Endothelial cell of umbilical vein (primary cell): ENCODE measurements around the gene PAGR1. TPM values are rescaled to one million over a fixed set of nuclear protein-coding genes. Genes with fewer than 3 reads are reported as not detected.

Source experiments
- BruUV-seq: library from RNA; stranded (reverse); fragments of 400-500 nt; replicated peaks from 2 replicates; lab custom pipeline; 2021; lab: Mats Ljungman, UMichigan
- CTCF ChIA-PET: fragments of 300-600, 350-600 bp; sonication (Branson Sonifier 250); formaldehyde crosslinking; loops from one replicate; lab custom pipeline; 2021; ENCODE audit warnings: antibody characterized with exemption, inconsistent platforms; lab: Charles Lee
- POLR2A ChIA-PET: fragments of 300-600, 350-600 bp; sonication (Branson Sonifier 250); formaldehyde crosslinking; loops from one replicate; lab custom pipeline; 2021; ENCODE audit warnings: antibody characterized with exemption, inconsistent platforms; lab: Charles Lee
- DNase-seq: peaks from one replicate; pipeline ENCODE4 v3.0.0-alpha.2; 2011; ENCODE audit warnings: low read depth, low spot score
- FAIRE-seq: peaks from 2 replicates; lab custom pipeline; 2011; peaks lifted over from hg19 to GRCh38; lab: Jason Lieb, UNC
- H2AFZ ChIP-seq: 2 replicates; pipeline ENCODE4 v1.6.0; 2012; ENCODE audit warnings: low read depth, low read length, control low read depth, inconsistent platforms
- H3K27ac ChIP-seq: 2 replicates; pipeline ENCODE4 v1.5.1; 2011; ENCODE audit warnings: low read depth, mild to moderate bottlenecking, control low read depth, low read length, moderate library complexity; ENCODE audit not compliant: insufficient read depth
- H3K27me3 ChIP-seq, 2 experiments: 2 replicates each; pipeline versions ENCODE4 v1.6.0 to v1.6.1; 2011; ENCODE audit warnings: low read length in 2 of 2, mixed read lengths in 1 of 2; ENCODE audit not compliant: control insufficient read depth in 2 of 2, insufficient read depth in 2 of 2
- H3K36me3 ChIP-seq, 2 experiments: 2 replicates in 1 of 2; 3 replicates in 1 of 2; pipeline ENCODE4 v1.5.1; 2011; ENCODE audit warnings: low read length in 2 of 2, mild to moderate bottlenecking in 1 of 2, moderate library complexity in 1 of 2; ENCODE audit not compliant: control insufficient read depth in 2 of 2, insufficient read depth in 2 of 2; ENCODE audit errors: extremely low read depth in 1 of 2
- H3K4me1 ChIP-seq: 3 replicates; pipeline ENCODE4 v1.5.1; 2011; ENCODE audit warnings: mild to moderate bottlenecking, low read length; ENCODE audit not compliant: control insufficient read depth, insufficient read depth; ENCODE audit errors: extremely low read depth
- H3K4me2 ChIP-seq: 2 replicates; pipeline ENCODE4 v1.6.1; 2011; ENCODE audit warnings: low read length, control low read depth, mixed read lengths; ENCODE audit not compliant: insufficient read depth
- H3K4me3 ChIP-seq, 3 experiments: fragments of 200-600 bp in 1 of 3; sonication (generic), shearing (Covaris generic) in 1 of 3; replicated peaks in 1 of 3; 2 replicates each; pipeline ENCODE4 v1.5.1; 2011 to 2016; ENCODE audit warnings: control low read depth in 3 of 3, low read length in 3 of 3, mild to moderate bottlenecking in 2 of 3, inconsistent platforms in 1 of 3, low read depth in 1 of 3, moderate library complexity in 1 of 3; ENCODE audit not compliant: insufficient read depth in 1 of 3
- H3K79me2 ChIP-seq: 2 replicates; pipeline ENCODE4 v1.6.0; 2012; ENCODE audit warnings: low read length, inconsistent platforms; ENCODE audit not compliant: control insufficient read depth, insufficient read depth
- H3K9ac ChIP-seq: replicated peaks from 2 replicates; pipeline ENCODE3; 2011; ENCODE audit warnings: low read length, control low read depth; ENCODE audit not compliant: insufficient read depth; ENCODE audit errors: extremely low read depth
- H3K9me1 ChIP-seq: replicated peaks from 3 replicates; pipeline ENCODE4 v1.6.0; 2011; ENCODE audit warnings: mild to moderate bottlenecking, low read length; ENCODE audit not compliant: control insufficient read depth, insufficient read depth; ENCODE audit errors: extremely low read depth
- H3K9me3 ChIP-seq: replicated peaks from 2 replicates; pipeline ENCODE4 v1.5.1; 2012; ENCODE audit warnings: low read length, inconsistent platforms; ENCODE audit not compliant: control insufficient read depth, insufficient read depth
- H4K20me1 ChIP-seq: replicated peaks from 2 replicates; pipeline ENCODE3; 2011; ENCODE audit warnings: mild to moderate bottlenecking, low read length; ENCODE audit not compliant: control insufficient read depth, insufficient read depth; ENCODE audit errors: extremely low read depth
- EZH2 ChIP-seq: IDR thresholded peaks from 2 replicates; pipeline ENCODE4 v1.6.1; 2012; ENCODE audit warnings: borderline replicate concordance, low read depth, mild to moderate bottlenecking, moderate library complexity, low read length, inconsistent platforms; ENCODE audit not compliant: severe bottlenecking
- FOS ChIP-seq: IDR thresholded peaks from 2 replicates; pipeline ENCODE4 v1.6.1; 2011; ENCODE audit warnings: mild to moderate bottlenecking, low read length, moderate library complexity, borderline replicate concordance; ENCODE audit not compliant: insufficient read depth
- GATA2 ChIP-seq: IDR thresholded peaks from 2 replicates; pipeline ENCODE4 v1.7.0; 2011; ENCODE audit warnings: low read depth, mild to moderate bottlenecking, moderate library complexity, mixed read lengths, low read length; ENCODE audit not compliant: insufficient read length, insufficient read depth
- JUN ChIP-seq: IDR thresholded peaks from 2 replicates; pipeline ENCODE4 v1.6.1; 2011; ENCODE audit warnings: borderline replicate concordance, low read depth; ENCODE audit not compliant: insufficient read length, insufficient read depth
- MAX ChIP-seq: IDR thresholded peaks from 2 replicates; pipeline ENCODE4 v1.6.1; 2011; ENCODE audit not compliant: insufficient read depth, insufficient read length
- MYC ChIP-seq: IDR thresholded peaks from one replicate; pipeline ENCODE4 v1.6.1; 2011; ENCODE audit warnings: mild to moderate bottlenecking, low read depth, low read length
- POLR2A ChIP-seq: IDR thresholded peaks from 2 replicates; pipeline ENCODE4 v1.6.1; 2012; ENCODE audit warnings: low read depth, mild to moderate bottlenecking, control low read depth, low read length
- POLR2AphosphoS5 ChIP-seq: IDR thresholded peaks from 2 replicates; pipeline ENCODE4 v1.6.1; 2012; ENCODE audit warnings: low read depth, mild to moderate bottlenecking, control low read depth, low read length, moderate library complexity; ENCODE audit not compliant: insufficient read depth
- dilution Hi-C: fragments of 300-500 bp; cut with MboI; formaldehyde crosslinking; loops from one replicate; pipeline ENCODE4 v1.15.0; 2019; ENCODE audit warnings: low sequenced_read_pairs; ENCODE audit not compliant: extremely low pct_ligation_motif_present
- intact Hi-C: fragments of 100-400 bp; cut with micrococcal nuclease; formaldehyde crosslinking; loops from one replicate; pipeline ENCODE4 v1.10.0; 2022
- polyA plus RNA-seq, 4 experiments: library from polyadenylated mRNA; depleted of rRNA in 3 of 4; stranded (reverse) in 3 of 4; unstranded in 1 of 4; fragments of >200 nt; gene quantifications; 2 replicates each; pipeline versions ENCODE4 v1.2.1 to v1.2.3, GENCODE V29; 2011 to 2012; ENCODE audit warnings: missing spikeins in 1 of 4
- total RNA-seq: library from RNA; stranded (reverse); gene quantifications from 2 replicates; pipeline ENCODE4 v1.2.3, GENCODE V29; 2021
- TF ChIP-seq, protein P1 (sequence below), 2 donors: IDR thresholded peaks; 1 replicate in 1 of 2; 2 replicates in 1 of 2; pipeline ENCODE4 v1.5.1; 2011; ENCODE audit warnings: low read length in 2 of 2, mild to moderate bottlenecking in 2 of 2, moderate library complexity in 2 of 2, control low read depth in 1 of 2, inconsistent platforms in 1 of 2, low read depth in 1 of 2; ENCODE audit not compliant: insufficient read depth in 1 of 2; ENCODE audit errors: extremely low read depth in 1 of 2

PAGR1 gene
- total and polyA plus RNA-seq, 2 donors (not counting 3 experiments of a cell fraction or from before 2014, with no cell fraction given): 15.9 to 26.3 TPM

DNA sequence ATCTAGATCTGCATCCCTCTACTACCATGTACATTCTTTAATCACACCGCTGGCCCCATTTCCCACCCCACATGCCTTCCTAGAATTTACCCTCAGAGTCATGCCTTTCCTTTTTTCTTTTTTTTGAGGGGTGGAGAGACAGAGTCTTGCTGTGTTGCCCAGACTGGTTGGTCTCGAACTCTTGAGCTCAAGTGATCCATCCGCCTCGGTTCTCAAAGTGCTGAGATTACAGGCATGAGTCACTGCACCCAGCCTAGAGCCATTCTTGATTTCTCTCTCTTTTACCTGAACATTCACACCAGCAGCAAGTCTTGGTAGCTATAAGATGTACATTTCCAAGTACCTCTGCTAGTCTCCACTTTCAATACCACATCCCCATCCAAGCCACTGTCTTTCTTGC is 2.1 kb downstream of the PAGR1 start:
- no peaks in the 10 kb centered on the region for H3K9me3 ChIP-seq
- H3K4me1 ChIP-seq: peaks cover 40% of the 10 kb centered on the region
- ChIA-PET POLR2A (no interaction called here), CTCF (interaction anchor here (0.8 to 8.2 kb wide), 5 partner anchors 9 to 118 kb away, joined by 3 to 140 read pairs (median 3); no protein-coding TSS in a partner anchor)
- no peak overlapping the region for H3K4me3 ChIP-seq
- TF ChIP-seq, protein P1, sequence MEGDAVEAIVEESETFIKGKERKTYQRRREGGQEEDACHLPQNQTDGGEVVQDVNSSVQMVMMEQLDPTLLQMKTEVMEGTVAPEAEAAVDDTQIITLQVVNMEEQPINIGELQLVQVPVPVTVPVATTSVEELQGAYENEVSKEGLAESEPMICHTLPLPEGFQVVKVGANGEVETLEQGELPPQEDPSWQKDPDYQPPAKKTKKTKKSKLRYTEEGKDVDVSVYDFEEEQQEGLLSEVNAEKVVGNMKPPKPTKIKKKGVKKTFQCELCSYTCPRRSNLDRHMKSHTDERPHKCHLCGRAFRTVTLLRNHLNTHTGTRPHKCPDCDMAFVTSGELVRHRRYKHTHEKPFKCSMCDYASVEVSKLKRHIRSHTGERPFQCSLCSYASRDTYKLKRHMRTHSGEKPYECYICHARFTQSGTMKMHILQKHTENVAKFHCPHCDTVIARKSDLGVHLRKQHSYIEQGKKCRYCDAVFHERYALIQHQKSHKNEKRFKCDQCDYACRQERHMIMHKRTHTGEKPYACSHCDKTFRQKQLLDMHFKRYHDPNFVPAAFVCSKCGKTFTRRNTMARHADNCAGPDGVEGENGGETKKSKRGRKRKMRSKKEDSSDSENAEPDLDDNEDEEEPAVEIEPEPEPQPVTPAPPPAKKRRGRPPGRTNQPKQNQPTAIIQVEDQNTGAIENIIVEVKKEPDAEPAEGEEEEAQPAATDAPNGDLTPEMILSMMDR (IDR thresholded peaks at IDR 0.05; ENCODE audit: extremely low read depth in 1 of 2, insufficient read depth in 1 of 2, low read depth in 1 of 2, low read length in 2 of 2): no peak
- TF ChIP-seq FOS (no peak), GATA2 (no peak)
- FAIRE-seq: no peak
- H3K27me3 ChIP-seq: no peaks in the 10 kb centered on the region
- no peaks in the 10 kb centered on the region for H4K20me1 ChIP-seq
- no TSS peak for BruUV-seq
- no peak overlapping the region for H3K4me2 ChIP-seq
- intact Hi-C loops: no loop called here
- dilution Hi-C loops: no loop called here
- no peaks in the 10 kb centered on the region for H3K9me1 ChIP-seq
- H3K9ac ChIP-seq: no peak overlapping the region
- no peak overlapping the region for H2AFZ ChIP-seq
- peaks cover 30% of the 10 kb centered on the region for H3K79me2 ChIP-seq
- peaks cover 0 to 5% of the 10 kb centered on the region in 2 experiments for H3K36me3 ChIP-seq
- no peak for DNase-seq
- H3K27ac ChIP-seq: no peak overlapping the region

- ChIA-PET CTCF (interaction anchor here (2.0 to 8.2 kb wide), 2 partner anchors 12 to 29 kb away, joined by 6 to 140 read pairs; no protein-coding TSS in a partner anchor), POLR2A (interaction anchor here (1.0 kb wide), 1 partner anchor 28 kb away, joined by 4 read pairs; no protein-coding TSS in a partner anchor)
- Histone ChIP-seq H3K27me3 (no peaks in the 10 kb centered on the region), H3K9ac (no peak overlapping the region), H3K9me1 (no peaks in the 10 kb centered on the region), H3K4me1 (peaks cover 48% of the 10 kb centered on the region), H2AFZ (no peak overlapping the region), H3K36me3 (peaks cover 0 to 5% of the 10 kb centered on the region in 2 experiments), H3K79me2 (peaks cover 35% of the 10 kb centered on the region), H3K9me3 (no peaks in the 10 kb centered on the region), H3K4me3 (no peak overlapping the region), H3K4me2 (peak overlapping the region; percentile 89), H3K27ac (no peak overlapping the region), H4K20me1 (no peaks in the 10 kb centered on the region)
- dilution Hi-C loops (no loop called here), intact Hi-C loops (no loop called here)
- no TSS peak for BruUV-seq
- DNase-seq (no peak), FAIRE-seq (no peak)
- TF ChIP-seq POLR2AphosphoS5 (no peak), FOS (no peak), MYC (no peak), POLR2A (no peak), GATA2 (no peak), JUN (no peak), EZH2 (no peak), MAX (no peak)
- TF ChIP-seq, protein P1 (IDR thresholded peaks at IDR 0.05; ENCODE audit: extremely low read depth in 1 of 2, insufficient read depth in 1 of 2, low read depth in 1 of 2, low read length in 2 of 2): no peak
Observed at GRCh38 chr16:29819506-29819905, 3.6 kb downstream of the PAGR1 start.
